Caco-2 (cell line): ENCODE measurements around the gene WDR20. TPM values are rescaled to one million over a fixed set of nuclear protein-coding genes. Genes with fewer than 3 reads are reported as not detected.

ENCODE experiments used
- BruUV-seq: library from RNA; stranded (reverse); fragments of 400-500 nt; replicated peaks from 2 replicates; lab custom pipeline; 2021; lab: Mats Ljungman, UMichigan
- CTCF ChIA-PET: fragments of 300-600 bp; sonication (Branson Sonifier 250); formaldehyde crosslinking; loops from one replicate; lab custom pipeline; 2022; ENCODE audit warnings: antibody characterized with exemption; lab: Charles Lee
- POLR2A ChIA-PET: fragments of 300-600 bp; sonication (Branson Sonifier 250); formaldehyde crosslinking; loops from one replicate; lab custom pipeline; 2022; ENCODE audit warnings: antibody characterized with exemption; lab: Charles Lee
- DNase-seq, 2 experiments: peaks; one replicate each; pipeline versions ENCODE4 v3.0.0 to v3.0.0-alpha.2; 2020 to 2022
- H3K27me3 ChIP-seq: replicated peaks from 2 replicates; pipeline ENCODE4 v1.6.0; 2011; ENCODE audit warnings: low read length; ENCODE audit not compliant: control insufficient read depth, insufficient read depth
- H3K36me3 ChIP-seq: 2 replicates; pipeline ENCODE4 v1.5.1; 2011; ENCODE audit warnings: low read length; ENCODE audit not compliant: control insufficient read depth, insufficient read depth
- H3K4me1 ChIP-seq: fragments of 250-450 bp; sonication (Bioruptor Pico); 2 replicates; pipeline ENCODE4 v1.5.1; 2020; ENCODE audit warnings: mild to moderate bottlenecking
- H3K4me3 ChIP-seq: 2 replicates; pipeline ENCODE4 v1.5.1; 2011; ENCODE audit warnings: low read depth, mild to moderate bottlenecking, control low read depth, low read length
- H3K9me3 ChIP-seq: fragments of 250-450 bp; sonication (Bioruptor Pico); 2 replicates; pipeline ENCODE4 v1.5.1; 2020; ENCODE audit warnings: mild to moderate bottlenecking, moderate library complexity
- H3K27ac Mint-ChIP-seq: one replicate; pipeline ENCODE4 v1.8.0; 2022; ENCODE audit warnings: mixed read lengths; ENCODE audit not compliant: unreplicated experiment
- H3K27me3 Mint-ChIP-seq: one replicate; pipeline ENCODE4 v1.8.0; 2022; ENCODE audit warnings: mixed read lengths; ENCODE audit not compliant: insufficient read depth, unreplicated experiment
- H3K36me3 Mint-ChIP-seq: one replicate; pipeline ENCODE4 v1.8.0; 2022; ENCODE audit warnings: mild to moderate bottlenecking, mixed read lengths; ENCODE audit not compliant: insufficient read depth, unreplicated experiment
- H3K4me1 Mint-ChIP-seq: one replicate; pipeline ENCODE4 v1.8.0; 2022; ENCODE audit warnings: low read depth, mixed read lengths; ENCODE audit not compliant: unreplicated experiment
- H3K4me3 Mint-ChIP-seq: one replicate; pipeline ENCODE4 v1.8.0; 2022; ENCODE audit warnings: mild to moderate bottlenecking, moderate library complexity, mixed read lengths; ENCODE audit not compliant: unreplicated experiment
- H3K9me3 Mint-ChIP-seq: one replicate; pipeline ENCODE4 v1.8.0; 2022; ENCODE audit warnings: mixed read lengths; ENCODE audit not compliant: unreplicated experiment
- intact Hi-C: fragments of 100-400 bp; cut with micrococcal nuclease; formaldehyde crosslinking; loops from one replicate; pipeline ENCODE4 v1.10.0; 2022; ENCODE audit not compliant: unreplicated experiment
- total RNA-seq: library from RNA; stranded (reverse); gene quantifications from 2 replicates; pipeline ENCODE4 v1.2.3, GENCODE V29; 2022
- TF ChIP-seq, protein P1 (sequence below), 2 experiments: fragments of 200-600 bp in 1 of 2; IDR thresholded peaks; 1 replicate in 1 of 2; 2 replicates in 1 of 2; pipeline versions ENCODE4 v1.5.1 to v1.8.0; 2011 to 2022; ENCODE audit warnings: antibody characterized with exemption in 1 of 2, control low read depth in 1 of 2, inconsistent platforms in 1 of 2, low read depth in 1 of 2, low read length in 1 of 2, mild to moderate bottlenecking in 1 of 2, moderate library complexity in 1 of 2; ENCODE audit not compliant: insufficient read depth in 1 of 2, severe bottlenecking in 1 of 2, unreplicated experiment in 1 of 2

Gene WDR20
- total RNA-seq, 1 experiment from 2014 or later, result 32.5 TPM

DNA sequence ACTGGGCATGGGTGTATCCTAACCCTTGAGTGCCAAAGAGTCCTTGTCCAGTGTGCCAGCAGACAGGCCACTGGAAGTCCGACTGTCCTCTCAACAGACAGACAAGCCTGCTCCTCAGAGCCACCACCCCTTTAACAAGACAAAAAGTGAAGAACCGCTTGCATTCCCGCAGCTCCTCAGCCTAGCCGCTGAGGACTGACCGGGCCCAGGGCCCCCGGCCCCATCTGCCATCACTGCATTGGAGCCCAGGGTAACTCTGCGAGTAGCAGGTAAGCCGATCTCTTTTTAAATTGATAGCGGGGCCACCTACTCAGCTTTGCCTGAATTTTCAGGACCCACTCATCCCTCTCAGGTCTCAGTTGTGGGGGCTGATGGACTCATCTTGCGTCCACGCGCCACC is 96.3 kb downstream of the WDR20 start:
- no peaks in the 10 kb centered on the region for H3K4me1 ChIP-seq
- DNase-seq, result no peak
- Mint-ChIP-seq H3K27ac (no peak overlapping the region), H3K4me3 (no peak overlapping the region), H3K9me3 (no peaks in the 10 kb centered on the region), H3K36me3 (no peaks in the 10 kb centered on the region), H3K27me3 (peaks cover 2% of the 10 kb centered on the region), H3K4me1 (no peaks in the 10 kb centered on the region)
- no peaks in the 10 kb centered on the region; the same call in 1 of the 2 replicates for H3K27me3 ChIP-seq
- intact Hi-C loops, result no loop called here
- TF ChIP-seq, protein P1, sequence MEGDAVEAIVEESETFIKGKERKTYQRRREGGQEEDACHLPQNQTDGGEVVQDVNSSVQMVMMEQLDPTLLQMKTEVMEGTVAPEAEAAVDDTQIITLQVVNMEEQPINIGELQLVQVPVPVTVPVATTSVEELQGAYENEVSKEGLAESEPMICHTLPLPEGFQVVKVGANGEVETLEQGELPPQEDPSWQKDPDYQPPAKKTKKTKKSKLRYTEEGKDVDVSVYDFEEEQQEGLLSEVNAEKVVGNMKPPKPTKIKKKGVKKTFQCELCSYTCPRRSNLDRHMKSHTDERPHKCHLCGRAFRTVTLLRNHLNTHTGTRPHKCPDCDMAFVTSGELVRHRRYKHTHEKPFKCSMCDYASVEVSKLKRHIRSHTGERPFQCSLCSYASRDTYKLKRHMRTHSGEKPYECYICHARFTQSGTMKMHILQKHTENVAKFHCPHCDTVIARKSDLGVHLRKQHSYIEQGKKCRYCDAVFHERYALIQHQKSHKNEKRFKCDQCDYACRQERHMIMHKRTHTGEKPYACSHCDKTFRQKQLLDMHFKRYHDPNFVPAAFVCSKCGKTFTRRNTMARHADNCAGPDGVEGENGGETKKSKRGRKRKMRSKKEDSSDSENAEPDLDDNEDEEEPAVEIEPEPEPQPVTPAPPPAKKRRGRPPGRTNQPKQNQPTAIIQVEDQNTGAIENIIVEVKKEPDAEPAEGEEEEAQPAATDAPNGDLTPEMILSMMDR (IDR thresholded peaks at IDR 0.05; ENCODE audit: insufficient read depth in 1 of 2, low read depth in 1 of 2, low read length in 1 of 2, severe bottlenecking in 1 of 2, unreplicated experiment in 1 of 2), result no peak
- no peaks in the 10 kb centered on the region for H3K9me3 ChIP-seq
- ChIA-PET POLR2A (no interaction called here), CTCF (interaction anchor here (0.6 kb wide), 1 partner anchor 15 kb away, joined by 3 read pairs; no protein-coding TSS in a partner anchor)
- BruUV-seq, result no TSS peak
- no peaks in the 10 kb centered on the region for H3K36me3 ChIP-seq
- no peak overlapping the region for H3K4me3 ChIP-seq

DNA sequence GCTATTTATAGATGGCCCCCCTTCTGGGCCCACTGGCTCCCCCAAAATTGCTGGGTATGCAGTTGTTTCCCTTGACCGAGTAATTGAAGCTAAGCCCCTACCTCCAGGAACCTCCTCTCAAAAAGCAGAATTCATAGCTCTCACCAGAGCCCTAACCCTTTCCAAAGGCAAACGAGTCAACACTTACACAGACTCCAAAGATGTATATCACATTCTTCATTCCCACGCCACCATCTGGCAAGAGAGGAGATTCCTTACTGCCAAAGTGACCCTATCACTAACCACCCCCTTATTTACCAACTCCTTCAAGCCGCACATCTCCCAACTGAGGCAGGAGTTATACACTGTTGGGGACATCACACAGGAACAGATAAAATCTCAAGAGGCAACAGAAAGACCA is 98.4 kb downstream of the WDR20 start:
- Mint-ChIP-seq H3K36me3 (no peaks in the 10 kb centered on the region), H3K27ac (no peak overlapping the region), H3K27me3 (peaks cover 2% of the 10 kb centered on the region), H3K9me3 (no peaks in the 10 kb centered on the region), H3K4me3 (no peak overlapping the region), H3K4me1 (no peaks in the 10 kb centered on the region)
- no peak for DNase-seq
- TF ChIP-seq, protein P1 (IDR thresholded peaks at IDR 0.05; ENCODE audit: insufficient read depth in 1 of 2, low read depth in 1 of 2, low read length in 1 of 2, severe bottlenecking in 1 of 2, unreplicated experiment in 1 of 2), result no peak
- POLR2A ChIA-PET, result no interaction called here
- H3K4me1 ChIP-seq, result no peaks in the 10 kb centered on the region
- H3K9me3 ChIP-seq, result no peaks in the 10 kb centered on the region
- intact Hi-C loops, result no loop called here
- no peaks in the 10 kb centered on the region for H3K36me3 ChIP-seq
- no TSS peak for BruUV-seq
- H3K27me3 ChIP-seq, result no peaks in the 10 kb centered on the region; the same call in 1 of the 2 replicates
- H3K4me3 ChIP-seq, result no peak overlapping the region
- CTCF ChIA-PET, result no interaction called here

DNA sequence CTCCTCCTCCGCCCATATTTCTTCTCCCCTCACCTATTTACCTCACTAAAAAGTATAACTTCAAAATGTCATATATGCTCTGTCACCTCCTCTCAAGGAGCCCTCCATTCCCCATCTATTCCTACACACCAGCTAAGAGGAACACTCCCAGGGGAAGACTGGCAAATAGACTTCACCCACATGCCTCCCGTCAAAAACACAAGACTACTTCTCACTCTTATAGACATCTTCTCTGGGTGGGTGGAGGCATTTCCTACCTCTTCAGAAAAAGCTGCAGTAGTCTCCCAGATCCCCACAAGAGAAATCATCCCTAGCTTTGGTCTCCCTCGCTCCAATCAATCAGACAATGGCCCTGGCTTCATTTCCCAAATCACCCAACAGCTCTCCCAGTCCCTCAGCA is 99.1 kb downstream of the WDR20 start:
- H3K4me3 Mint-ChIP-seq, result no peak overlapping the region
- no peaks in the 10 kb centered on the region for H3K9me3 Mint-ChIP-seq
- intact Hi-C loops, result no loop called here

More for the DNA sequence above, 99.1 kb downstream of the WDR20 start:
- Mint-ChIP-seq H3K27ac (no peak overlapping the region), H3K27me3 (peaks cover 2% of the 10 kb centered on the region), H3K4me1 (no peaks in the 10 kb centered on the region), H3K36me3 (no peaks in the 10 kb centered on the region)
- Histone ChIP-seq H3K4me1 (no peaks in the 10 kb centered on the region), H3K27me3 (no peaks in the 10 kb centered on the region; the same call in 1 of the 2 replicates), H3K4me3 (no peak overlapping the region), H3K9me3 (no peaks in the 10 kb centered on the region), H3K36me3 (no peaks in the 10 kb centered on the region)
- ChIA-PET CTCF (no interaction called here), POLR2A (no interaction called here)
- TF ChIP-seq, protein P1 (IDR thresholded peaks at IDR 0.05; ENCODE audit: insufficient read depth in 1 of 2, low read depth in 1 of 2, low read length in 1 of 2, severe bottlenecking in 1 of 2, unreplicated experiment in 1 of 2), result no peak
- no TSS peak for BruUV-seq
- DNase-seq, result no peak
